Upper lobe of left lung (tissue), 6 donors: ENCODE results near the gene TFAP2C. TPM values are rescaled to one million over a fixed set of nuclear protein-coding genes. Genes with fewer than 3 reads are reported as not detected.

Experiments
- ATAC-seq, 2 donors: fragments of 200-7000 bp; cut with Tn5 transposase; one replicate each; pipeline ENCODE4 v1.9.1; 2022; ENCODE audit warnings: mild to moderate bottlenecking in 2 of 2, moderate library complexity in 2 of 2; ENCODE audit not compliant: low FRiP score in 2 of 2
- DNase-seq, 2 donors: peaks; one replicate each; pipeline ENCODE4 v3.0.0-alpha.2; 2019 to 2020
- H3K27ac ChIP-seq, 4 donors: fragments of 200-600 bp; sonication (generic); one replicate each; pipeline ENCODE4 v1.5.1; 2016 to 2019
- H3K27me3 ChIP-seq, 4 donors: fragments of 200-600 bp; sonication (generic); one replicate each; pipeline ENCODE4 v1.5.1; 2017 to 2019
- H3K36me3 ChIP-seq, 4 donors: fragments of 200-600 bp; sonication (generic); one replicate each; pipeline ENCODE4 v1.5.1; 2016 to 2019
- H3K4me1 ChIP-seq, 4 donors: fragments of 200-600 bp; sonication (generic); one replicate each; pipeline ENCODE4 v1.5.1; 2018 to 2019
- H3K4me3 ChIP-seq, 4 donors: fragments of 200-600 bp; sonication (generic); one replicate each; pipeline ENCODE4 v1.5.1; 2017 to 2019; ENCODE audit warnings: mild to moderate bottlenecking in 2 of 4, moderate library complexity in 1 of 4
- H3K9me3 ChIP-seq, 4 donors: fragments of 200-600 bp; sonication (generic); one replicate each; pipeline ENCODE4 v1.5.1; 2018 to 2019
- CTCF ChIP-seq, 6 experiments: fragments of 450-650 bp in 4 of 6; fragments of 200-600 bp in 2 of 6; sonication (generic) in 2 of 6; IDR thresholded peaks; one replicate each; pipeline ENCODE4 v1.5.1; 2016 to 2019; ENCODE audit warnings: antibody characterized with exemption in 6 of 6
- EP300 ChIP-seq, 4 donors: sonication (generic); formaldehyde crosslinking; IDR thresholded peaks; one replicate each; pipeline ENCODE4 v1.5.1; 2017; ENCODE audit warnings: antibody characterized with exemption in 4 of 4, control low read depth in 2 of 4
- POLR2A ChIP-seq, 4 donors: fragments of 450-650 bp; IDR thresholded peaks; one replicate each; pipeline ENCODE4 v1.5.1; 2016 to 2017; ENCODE audit warnings: antibody characterized with exemption in 4 of 4, mild to moderate bottlenecking in 2 of 4
- POLR2AphosphoS5 ChIP-seq, 2 donors: sonication (generic); formaldehyde crosslinking; IDR thresholded peaks; one replicate each; pipeline ENCODE4 v1.5.1; 2017; ENCODE audit warnings: antibody characterized with exemption in 2 of 2
- WGBS, 2 donors: methylation state at CpG; one replicate each; pipeline ENCODE4 v1.1.5; 2017 to 2018; 5-methylcytosine and 5-hydroxymethylcytosine counted together
- total RNA-seq, 6 donors: library from RNA; depleted of rRNA in 4 of 6; stranded (reverse); fragments of >200 nt in 4 of 6; gene quantifications; one replicate each; pipeline versions ENCODE4 v1.1.0 to v1.2.1, GENCODE V29; 2016 to 2021
- donor health status: DM: no; HTN: no; CAD: no; lungs with moderate emphysema.
- donor health status: DM: no; HTN: yes; CAD: no; lungs with severe emphysema.

The TFAP2C gene
- total RNA-seq: 1 to 10 TPM; 3.0 to 9.4 (median 5.4) TPM

- 0 to 4% methylated on average over 15 to 31 of the region's 62 CpGs for whole genome bisulfite sequencing, 2 donors
- Histone ChIP-seq H3K36me3 (no peaks in the 10 kb centered on the region), H3K9me3 (no peaks in the 10 kb centered on the region), H3K4me3 (peak within 1 kb of the TSS in 3 of 4 donors; percentile 51 to 58 (median 57)), H3K27me3 (peaks cover 0 to 71% (median 38%) of the 10 kb centered on the region in 4 donors), H3K4me1 (peaks cover 30 to 72% (median 35%) of the 10 kb centered on the region in 4 donors), H3K27ac (peak within 1 kb of the TSS; percentile 53 to 83 (median 69))
- peak; percentile 83 to 87 for ATAC-seq
- TF ChIP-seq EP300 (IDR thresholded peaks at IDR 0.05) (no peak), POLR2A (IDR thresholded peaks at IDR 0.05) (peak in 3 of 4 donors; percentile 14 to 76 (median 16)), POLR2AphosphoS5 (IDR thresholded peaks at IDR 0.05) (peak in 1 of 2 donors; percentile 52)
- DNase-seq: peak; percentile 84 to 97
These were observed at the start of gene TFAP2C for GRCh38 chr20:56628873-56629463. TSS of gene TFAP2C (plus strand) at chr20:56629306. CDS start at chr20:56629545, 239 bp downstream.

GRCh38 chr20:56580226-56580625 lies 48.9 kb upstream of the TFAP2C start:
- ATAC-seq (no peak), DNase-seq (peak in 1 of 2 donors; percentile 71)
- 90 to 96% methylated on average over 12 of the region's 12 CpGs for WGBS, 2 donors
- H3K4me3 ChIP-seq: no peak overlapping the region
- H3K4me1 ChIP-seq: no peaks in the 10 kb centered on the region
- no peaks in the 10 kb centered on the region for H3K27me3 ChIP-seq
- no peak overlapping the region for H3K27ac ChIP-seq
- TF ChIP-seq POLR2AphosphoS5 (IDR thresholded peaks at IDR 0.05) (no peak), POLR2A (IDR thresholded peaks at IDR 0.05) (no peak), EP300 (IDR thresholded peaks at IDR 0.05) (no peak), CTCF (IDR thresholded peaks at IDR 0.05) (no peak)
- H3K9me3 ChIP-seq: no peaks in the 10 kb centered on the region
- H3K36me3 ChIP-seq: no peaks in the 10 kb centered on the region

- Histone ChIP-seq H3K36me3 (no peaks in the 10 kb centered on the region), H3K27me3 (no peaks in the 10 kb centered on the region), H3K27ac (no peak overlapping the region), H3K4me1 (no peaks in the 10 kb centered on the region), H3K9me3 (no peaks in the 10 kb centered on the region), H3K4me3 (no peak overlapping the region)
- ATAC-seq: no peak
- no peak for TF ChIP-seq CTCF (IDR thresholded peaks at IDR 0.05)
- 51 to 56% methylated on average over 2 of the region's 2 CpGs for WGBS, 2 donors
- no peak for DNase-seq
These were observed 47.4 kb upstream of the TFAP2C start for GRCh38 chr20:56581701-56582100.

GRCh38 chr20:56582542-56582941 lies 46.6 kb upstream of the TFAP2C start:
- 30 to 39% methylated on average over 4 of the region's 4 CpGs for WGBS, 2 donors

GRCh38 chr20:56584916-56585315 lies 44.2 kb upstream of the TFAP2C start:
- H3K4me3 ChIP-seq: no peak overlapping the region
- DNase-seq (no peak), ATAC-seq (no peak)
- no peaks in the 10 kb centered on the region for H3K36me3 ChIP-seq
- 85 to 87% methylated on average over 5 of the region's 5 CpGs for WGBS, 2 donors
- H3K9me3 ChIP-seq: no peaks in the 10 kb centered on the region
- H3K27me3 ChIP-seq: no peaks in the 10 kb centered on the region
- no peaks in the 10 kb centered on the region for H3K4me1 ChIP-seq
- H3K27ac ChIP-seq: no peak overlapping the region
- TF ChIP-seq EP300 (IDR thresholded peaks at IDR 0.05): no peak
- no peak for TF ChIP-seq POLR2AphosphoS5 (IDR thresholded peaks at IDR 0.05)
- TF ChIP-seq POLR2A (IDR thresholded peaks at IDR 0.05): no peak
- TF ChIP-seq CTCF (IDR thresholded peaks at IDR 0.05): no peak

More at GRCh38 chr20:56582542-56582941, 46.6 kb upstream of the TFAP2C start:
- no peaks in the 10 kb centered on the region for H3K4me1 ChIP-seq
- no peak overlapping the region for H3K27ac ChIP-seq
- H3K9me3 ChIP-seq: no peaks in the 10 kb centered on the region
- H3K4me3 ChIP-seq: no peak overlapping the region
- no peaks in the 10 kb centered on the region for H3K27me3 ChIP-seq
- no peak for ATAC-seq
- no peak for DNase-seq
- no peaks in the 10 kb centered on the region for H3K36me3 ChIP-seq
- TF ChIP-seq POLR2AphosphoS5 (IDR thresholded peaks at IDR 0.05) (no peak), CTCF (IDR thresholded peaks at IDR 0.05) (no peak), POLR2A (IDR thresholded peaks at IDR 0.05) (no peak), EP300 (IDR thresholded peaks at IDR 0.05) (no peak)
